ENCODE data around the gene NANOS2. TPM values are rescaled to one million over a fixed set of nuclear protein-coding genes. Genes with fewer than 3 reads are reported as not detected.

The NANOS2 gene
- total RNA-seq, 1 experiment from 2014 or later = not detected

- Histone ChIP-seq H3K27ac (ENCODE audit: low read depth, low read length, poor library complexity, severe bottlenecking) (no peak overlapping the region), H3K27me3 (replicated peaks; ENCODE audit: insufficient read depth, low read depth, low read length, poor library complexity) (no peaks in the 10 kb centered on the region), H3K4me3 (ENCODE audit: low read depth, low read length, poor library complexity, severe bottlenecking) (no peak overlapping the region), H3K36me3 (ENCODE audit: insufficient read depth, low read length, poor library complexity, severe bottlenecking) (no peaks in the 10 kb centered on the region), H3K9me3 (ENCODE audit: low read depth, low read length, poor library complexity, severe bottlenecking) (no peaks in the 10 kb centered on the region), H3K4me1 (ENCODE audit: insufficient read depth, low read length, poor library complexity, severe bottlenecking) (no peaks in the 10 kb centered on the region)
- no TSS peak for BruUV-seq (replicated peaks)
- CTCF ChIA-PET = no interaction called here
- no peak for TF ChIP-seq EZH2 (IDR thresholded peaks at IDR 0.05; ENCODE audit: borderline replicate concordance, low read depth, low read length, poor library complexity, severe bottlenecking)
- TF ChIP-seq, protein P1, sequence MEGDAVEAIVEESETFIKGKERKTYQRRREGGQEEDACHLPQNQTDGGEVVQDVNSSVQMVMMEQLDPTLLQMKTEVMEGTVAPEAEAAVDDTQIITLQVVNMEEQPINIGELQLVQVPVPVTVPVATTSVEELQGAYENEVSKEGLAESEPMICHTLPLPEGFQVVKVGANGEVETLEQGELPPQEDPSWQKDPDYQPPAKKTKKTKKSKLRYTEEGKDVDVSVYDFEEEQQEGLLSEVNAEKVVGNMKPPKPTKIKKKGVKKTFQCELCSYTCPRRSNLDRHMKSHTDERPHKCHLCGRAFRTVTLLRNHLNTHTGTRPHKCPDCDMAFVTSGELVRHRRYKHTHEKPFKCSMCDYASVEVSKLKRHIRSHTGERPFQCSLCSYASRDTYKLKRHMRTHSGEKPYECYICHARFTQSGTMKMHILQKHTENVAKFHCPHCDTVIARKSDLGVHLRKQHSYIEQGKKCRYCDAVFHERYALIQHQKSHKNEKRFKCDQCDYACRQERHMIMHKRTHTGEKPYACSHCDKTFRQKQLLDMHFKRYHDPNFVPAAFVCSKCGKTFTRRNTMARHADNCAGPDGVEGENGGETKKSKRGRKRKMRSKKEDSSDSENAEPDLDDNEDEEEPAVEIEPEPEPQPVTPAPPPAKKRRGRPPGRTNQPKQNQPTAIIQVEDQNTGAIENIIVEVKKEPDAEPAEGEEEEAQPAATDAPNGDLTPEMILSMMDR (conservative IDR thresholded peaks at IDR 0.05; ENCODE audit: low read depth, low read length) = no peak
- POLR2A ChIA-PET (ENCODE audit: low non-redundant PET) = no interaction called here
- DNase-seq (ENCODE audit: low spot score) = no peak
- intact Hi-C loops (cut with micrococcal nuclease; ENCODE audit: unreplicated experiment) = no loop called here
Observed at GRCh38 chr19:45876161-45876410, 38.5 kb downstream of the NANOS2 start.

- H3K27me3 ChIP-seq (replicated peaks; ENCODE audit: insufficient read depth, low read depth, low read length, poor library complexity) = no peaks in the 10 kb centered on the region
- ChIA-PET POLR2A (ENCODE audit: low non-redundant PET) (no interaction called here), CTCF (no interaction called here)
- H3K9me3 ChIP-seq (ENCODE audit: low read depth, low read length, poor library complexity, severe bottlenecking) = no peaks in the 10 kb centered on the region
- no peaks in the 10 kb centered on the region for H3K36me3 ChIP-seq (ENCODE audit: insufficient read depth, low read length, poor library complexity, severe bottlenecking)
- intact Hi-C loops (cut with micrococcal nuclease; ENCODE audit: unreplicated experiment) = no loop called here
- H3K4me1 ChIP-seq (ENCODE audit: insufficient read depth, low read length, poor library complexity, severe bottlenecking) = no peaks in the 10 kb centered on the region
- no TSS peak for BruUV-seq (replicated peaks)
- no peak overlapping the region for H3K27ac ChIP-seq (ENCODE audit: low read depth, low read length, poor library complexity, severe bottlenecking)
- TF ChIP-seq, protein P1 (conservative IDR thresholded peaks at IDR 0.05; ENCODE audit: low read depth, low read length) = no peak
- TF ChIP-seq EZH2 (IDR thresholded peaks at IDR 0.05; ENCODE audit: borderline replicate concordance, low read depth, low read length, poor library complexity, severe bottlenecking) = no peak
- H3K4me3 ChIP-seq (ENCODE audit: low read depth, low read length, poor library complexity, severe bottlenecking) = no peak overlapping the region
- DNase-seq (ENCODE audit: low spot score) = no peak
Observed at GRCh38 chr19:45874620-45874966, 40.0 kb downstream of the NANOS2 start.

DNA sequence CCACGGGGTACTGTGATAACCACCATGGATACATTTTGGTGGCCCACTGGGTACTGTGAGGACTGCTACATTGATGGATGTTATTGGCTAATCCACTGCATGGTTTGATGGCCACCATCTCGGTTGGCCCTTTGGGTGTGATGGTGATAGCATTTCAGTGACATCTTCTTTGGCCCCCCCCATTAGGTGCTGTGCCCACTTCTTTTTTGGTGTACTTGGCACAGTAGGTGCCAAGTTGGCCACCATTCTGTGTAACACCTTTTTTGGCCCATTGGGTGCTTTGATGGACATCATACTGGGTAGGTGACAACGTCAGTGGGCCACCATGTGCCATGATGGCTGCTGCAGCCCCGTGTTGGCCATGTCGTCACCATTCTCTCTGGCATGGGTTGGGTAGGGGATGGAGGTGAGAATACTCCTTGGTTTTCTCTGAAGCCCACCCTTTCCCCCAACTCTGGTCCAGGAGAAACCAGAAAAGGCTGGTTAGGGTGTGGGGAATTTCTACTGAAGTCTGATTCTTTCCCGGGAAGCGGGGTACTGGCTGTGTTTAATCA, 41.3 kb downstream of the NANOS2 start:
- DNase-seq (ENCODE audit: low spot score) = no peak
- Histone ChIP-seq H3K27ac (ENCODE audit: low read depth, low read length, poor library complexity, severe bottlenecking) (no peak overlapping the region), H3K4me1 (ENCODE audit: insufficient read depth, low read length, poor library complexity, severe bottlenecking) (no peaks in the 10 kb centered on the region), H3K4me3 (ENCODE audit: low read depth, low read length, poor library complexity, severe bottlenecking) (no peak overlapping the region), H3K9me3 (ENCODE audit: low read depth, low read length, poor library complexity, severe bottlenecking) (no peaks in the 10 kb centered on the region), H3K36me3 (ENCODE audit: insufficient read depth, low read length, poor library complexity, severe bottlenecking) (no peaks in the 10 kb centered on the region), H3K27me3 (replicated peaks; ENCODE audit: insufficient read depth, low read depth, low read length, poor library complexity) (no peaks in the 10 kb centered on the region)
- TF ChIP-seq EZH2 (IDR thresholded peaks at IDR 0.05; ENCODE audit: borderline replicate concordance, low read depth, low read length, poor library complexity, severe bottlenecking) = no peak
- TF ChIP-seq, protein P1 (conservative IDR thresholded peaks at IDR 0.05; ENCODE audit: low read depth, low read length) = no peak
- ChIA-PET CTCF (no interaction called here), POLR2A (ENCODE audit: low non-redundant PET) (no interaction called here)
- BruUV-seq (replicated peaks) = no TSS peak
- intact Hi-C loops (cut with micrococcal nuclease; ENCODE audit: unreplicated experiment) = no loop called here

Measured in A673 (cell line).